Heart right ventricle (tissue), 16 donors: ENCODE results near the gene ADAM12. TPM values are rescaled to one million over a fixed set of nuclear protein-coding genes. Genes with fewer than 3 reads are reported as not detected.

Experiments
- ATAC-seq, 8 donors: fragments of 200-7000 bp; cut with Tn5 transposase; one replicate each; pipeline ENCODE4 v1.9.1; 2020; ENCODE audit warnings: mild to moderate bottlenecking in 8 of 8, moderate library complexity in 8 of 8, moderate number of reproducible peaks in 1 of 8
- DNase-seq, 2 donors: peaks; one replicate each; pipeline ENCODE4 v3.0.0-alpha.2; 2020
- H3K27ac ChIP-seq, 10 donors: fragments of 200-600 bp; sonication (generic) in 2 of 10; one replicate each; pipeline versions ENCODE4 v1.5.0 to v1.8.0; 2020 to 2022; ENCODE audit warnings: mild to moderate bottlenecking in 3 of 10
- H3K27me3 ChIP-seq, 7 donors: fragments of 200-600 bp; one replicate each; pipeline ENCODE4 v1.8.0; 2021 to 2022; ENCODE audit warnings: mild to moderate bottlenecking in 2 of 7
- H3K36me3 ChIP-seq, 9 donors: fragments of 200-600 bp; sonication (generic) in 1 of 9; one replicate each; pipeline versions ENCODE4 v1.5.0 to v1.8.0; 2020 to 2022; ENCODE audit warnings: mild to moderate bottlenecking in 2 of 9
- H3K4me1 ChIP-seq, 9 donors: fragments of 200-600 bp; sonication (generic) in 1 of 9; one replicate each; pipeline versions ENCODE4 v1.5.0 to v1.8.0; 2020 to 2022; ENCODE audit warnings: mild to moderate bottlenecking in 4 of 9
- H3K4me3 ChIP-seq, 10 donors: fragments of 200-600 bp; sonication (generic) in 2 of 10; one replicate each; pipeline versions ENCODE4 v1.5.0 to v1.8.0; 2020 to 2022; ENCODE audit warnings: mild to moderate bottlenecking in 7 of 10, moderate library complexity in 2 of 10
- H3K9me3 ChIP-seq, 11 donors: fragments of 200-600 bp in 10 of 11; sonication (generic) in 2 of 11; one replicate each; pipeline versions ENCODE4 v1.5.0 to v1.8.0; 2013 to 2022; ENCODE audit warnings: mild to moderate bottlenecking in 2 of 11, control low read depth in 1 of 11, moderate library complexity in 1 of 11
- WGBS, 2 donors: extraction: QIAGEN DNeasy Blood & Tissue Kit; methylation state at CpG; one replicate each; pipeline ENCODE4 v1.1.7; 2013; ENCODE audit warnings: inconsistent platforms in 1 of 2; 5-methylcytosine and 5-hydroxymethylcytosine counted together
- intact Hi-C, 10 donors: fragments of 100-400 bp; cut with DNase I; formaldehyde crosslinking; loops; one replicate each; pipeline versions ENCODE4 v1.11.1 to v1.14.2; 2022
- polyA plus RNA-seq, 2 donors: library from polyadenylated mRNA; stranded (reverse); fragments of 200-250 nt; gene quantifications; one replicate each; pipeline ENCODE4 v1.2.3, GENCODE V29; 2013
- total RNA-seq, 10 donors: library from RNA; stranded (reverse); fragmentation: NEBNext Ultra II Directional in 3 of 10; extraction: Animal tissue kit (Norgen Biotek cat#: 25700) in 3 of 10; gene quantifications; one replicate each; pipeline versions ENCODE4 v1.2.1 to v1.2.4, GENCODE V29; 2021 to 2023
- TF ChIP-seq, protein P1 (sequence below), 9 donors: fragments of 200-600 bp; sonication (generic) in 2 of 9; IDR thresholded peaks; one replicate each; pipeline versions ENCODE4 v1.5.0 to v1.8.0; 2021 to 2022; ENCODE audit warnings: antibody characterized with exemption in 9 of 9, mild to moderate bottlenecking in 5 of 9, moderate library complexity in 1 of 9
- donor health status: Arrhythmogenic right ventricular cardiomyopathy.
- donor health status: ischemic (EF 13 %, LVEDD 7.1; RV severe dilation, severe dysfunction).
- donor health status: healthy with polysubstance abuse.
- donor health status: DM: no; HTN: yes; CAD: no.
- donor health status: DM: no; HTN: no; CAD: no.
- donor health status: ischemic (EF 25% LVEDD 6.9; RV normal size, moderate dysfunction).
- donor health status: ischemic (EF 25% LVEDD 5.7; RV mildly dilated, moderate dysfunction).
- donor health status: healthy.
- donor health status: DM: yes; HTN: yes; CAD: no.
- donor health status: Ischemic cardiomyopathy.
- donor health status: ischemic (EF 35%, LVEDD 5.7; RV mildly dilated, moderate dysfunction).
- donor health status: nonischemic (EF 11% LVEDD 7.7; RV severe dilation, severe dysfunction).
- donor health status: DM: yes; HTN: yes; CAD: no.
- donor health status: PGD.
- donor health status: ischemic (EF 29% LVEDD 5.4; RV normal size, mild dysfunction).
- donor health status: nonischemic (EF 23%, LVEDD 6.1; RV moderate dilation, normal function).

ADAM12 gene
- total and polyA plus RNA-seq, 12 donors = 0.07 to 6.9 (median 0.47) TPM

DNA sequence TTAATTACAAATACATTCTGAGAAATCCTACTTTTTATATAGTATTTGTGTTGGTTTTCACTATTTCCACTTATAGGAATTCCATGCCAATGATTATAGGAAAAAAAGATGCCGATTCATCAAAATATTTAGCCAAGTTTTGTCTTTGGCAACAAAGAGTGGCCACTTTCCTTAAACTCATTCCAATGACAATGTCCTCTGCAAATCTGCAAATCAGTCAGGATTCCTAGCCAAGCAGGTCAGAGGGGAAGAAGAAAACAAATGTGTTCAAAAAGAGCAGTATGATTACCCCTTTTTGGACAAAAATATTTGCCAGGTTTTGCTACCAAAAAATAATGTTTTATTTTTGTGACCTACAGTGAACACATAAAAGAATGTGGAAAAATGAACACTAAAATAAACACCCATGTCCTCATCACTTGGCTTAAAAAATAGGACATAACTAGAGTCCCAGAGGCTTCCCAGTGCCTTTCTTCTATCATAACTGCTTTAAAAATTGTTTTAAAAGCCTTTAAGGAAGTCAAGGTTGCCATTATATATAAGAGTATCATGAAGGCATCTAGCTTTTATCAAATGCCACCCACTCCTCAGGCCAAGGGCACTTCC is 125.9 kb downstream of the ADAM12 start:
- Histone ChIP-seq H3K9me3 (peaks cover 0 to 11% (median 0%) of the 10 kb centered on the region in 11 donors), H3K36me3 (no peaks in the 10 kb centered on the region), H3K27ac (peak overlapping the region in 1 of 10 donors; percentile 6), H3K27me3 (peaks cover 0 to 4% (median 0%) of the 10 kb centered on the region in 7 donors), H3K4me1 (peaks cover 0 to 10% (median 0%) of the 10 kb centered on the region in 9 donors), H3K4me3 (no peak overlapping the region)
- TF ChIP-seq, protein P1, sequence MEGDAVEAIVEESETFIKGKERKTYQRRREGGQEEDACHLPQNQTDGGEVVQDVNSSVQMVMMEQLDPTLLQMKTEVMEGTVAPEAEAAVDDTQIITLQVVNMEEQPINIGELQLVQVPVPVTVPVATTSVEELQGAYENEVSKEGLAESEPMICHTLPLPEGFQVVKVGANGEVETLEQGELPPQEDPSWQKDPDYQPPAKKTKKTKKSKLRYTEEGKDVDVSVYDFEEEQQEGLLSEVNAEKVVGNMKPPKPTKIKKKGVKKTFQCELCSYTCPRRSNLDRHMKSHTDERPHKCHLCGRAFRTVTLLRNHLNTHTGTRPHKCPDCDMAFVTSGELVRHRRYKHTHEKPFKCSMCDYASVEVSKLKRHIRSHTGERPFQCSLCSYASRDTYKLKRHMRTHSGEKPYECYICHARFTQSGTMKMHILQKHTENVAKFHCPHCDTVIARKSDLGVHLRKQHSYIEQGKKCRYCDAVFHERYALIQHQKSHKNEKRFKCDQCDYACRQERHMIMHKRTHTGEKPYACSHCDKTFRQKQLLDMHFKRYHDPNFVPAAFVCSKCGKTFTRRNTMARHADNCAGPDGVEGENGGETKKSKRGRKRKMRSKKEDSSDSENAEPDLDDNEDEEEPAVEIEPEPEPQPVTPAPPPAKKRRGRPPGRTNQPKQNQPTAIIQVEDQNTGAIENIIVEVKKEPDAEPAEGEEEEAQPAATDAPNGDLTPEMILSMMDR (IDR thresholded peaks at IDR 0.05) = no peak
- intact Hi-C loops = no loop called here
- no peak for DNase-seq
- WGBS, 2 donors = 53 to 60% methylated on average over 1 of the region's 1 CpG
- peak in 2 of 8 donors; percentile 16 to 39 for ATAC-seq

DNA sequence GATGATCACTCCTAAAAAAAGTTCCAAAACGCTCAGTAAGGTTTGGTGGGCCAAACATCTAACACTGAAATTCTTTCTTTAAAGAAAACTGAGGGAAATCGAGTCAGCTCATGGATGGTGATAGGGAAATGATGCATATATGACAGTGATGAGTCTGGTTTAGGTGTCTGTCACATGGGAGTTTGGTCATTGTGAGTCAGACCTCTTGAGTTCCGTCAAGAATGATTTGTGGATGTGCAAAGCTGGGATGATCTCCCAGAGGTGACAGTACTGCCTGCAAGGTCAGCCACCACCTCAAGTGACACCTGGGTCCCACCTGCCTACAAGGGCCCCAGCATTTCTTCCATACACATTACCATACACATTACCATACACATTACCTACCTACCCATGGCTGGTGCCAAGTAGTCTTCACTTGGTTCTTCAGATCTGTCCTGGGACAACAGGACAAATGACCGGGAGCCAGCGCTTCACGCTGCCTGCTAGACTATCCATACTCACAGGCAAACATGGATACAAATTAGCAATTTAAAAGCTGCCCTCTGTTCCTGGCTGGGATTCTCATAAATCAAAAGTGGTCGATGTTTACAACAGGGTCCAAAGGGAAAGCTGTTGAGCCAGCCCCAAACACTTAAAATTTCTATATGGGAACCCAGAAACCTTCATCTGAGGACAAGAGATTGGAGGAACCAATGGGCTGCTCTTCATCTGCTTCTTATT is 128.4 kb downstream of the ADAM12 start:
- Histone ChIP-seq H3K27me3 (peaks cover 0 to 5% (median 0%) of the 10 kb centered on the region in 7 donors), H3K36me3 (no peaks in the 10 kb centered on the region), H3K9me3 (no peaks in the 10 kb centered on the region), H3K4me1 (peaks cover 0 to 10% (median 0%) of the 10 kb centered on the region in 9 donors), H3K27ac (no peak overlapping the region), H3K4me3 (no peak overlapping the region)
- 87 to 92% methylated on average over 7 of the region's 7 CpGs for WGBS, 2 donors
- TF ChIP-seq, protein P1 (IDR thresholded peaks at IDR 0.05) = no peak
- intact Hi-C loops = no loop called here
- ATAC-seq = no peak
- DNase-seq = no peak

DNA sequence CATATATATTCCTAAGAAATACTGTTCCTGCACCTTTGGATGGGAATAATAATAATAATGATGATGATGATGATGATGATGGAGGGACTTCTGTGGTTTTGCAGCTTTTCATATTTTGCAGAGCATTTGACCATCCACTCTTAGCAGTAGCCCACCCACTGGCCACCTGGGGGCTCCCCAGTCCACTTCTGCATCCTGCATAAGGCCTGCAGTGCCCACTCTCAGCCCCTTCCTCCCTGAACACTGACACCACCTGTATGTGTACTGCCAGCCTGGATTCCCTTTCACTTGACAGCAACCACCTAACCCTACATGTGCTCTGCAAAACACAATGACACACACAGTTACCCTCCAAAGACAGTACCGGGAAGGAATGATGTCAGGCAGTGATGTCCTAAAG is 131.4 kb downstream of the ADAM12 start:
- ATAC-seq (no peak), DNase-seq (no peak)
- no peaks in the 10 kb centered on the region for H3K9me3 ChIP-seq
- H3K27ac ChIP-seq = no peak overlapping the region
- H3K4me3 ChIP-seq = no peak overlapping the region
- H3K4me1 ChIP-seq = peaks cover 0 to 7% (median 0%) of the 10 kb centered on the region in 9 donors
- H3K36me3 ChIP-seq = no peaks in the 10 kb centered on the region
- TF ChIP-seq, protein P1 (IDR thresholded peaks at IDR 0.05) = no peak
- peaks cover 0 to 11% (median 0%) of the 10 kb centered on the region in 7 donors for H3K27me3 ChIP-seq
- intact Hi-C loops = no loop called here
- WGBS, 2 donors = 88 to 92% methylated on average over 1 of the region's 1 CpG

DNA sequence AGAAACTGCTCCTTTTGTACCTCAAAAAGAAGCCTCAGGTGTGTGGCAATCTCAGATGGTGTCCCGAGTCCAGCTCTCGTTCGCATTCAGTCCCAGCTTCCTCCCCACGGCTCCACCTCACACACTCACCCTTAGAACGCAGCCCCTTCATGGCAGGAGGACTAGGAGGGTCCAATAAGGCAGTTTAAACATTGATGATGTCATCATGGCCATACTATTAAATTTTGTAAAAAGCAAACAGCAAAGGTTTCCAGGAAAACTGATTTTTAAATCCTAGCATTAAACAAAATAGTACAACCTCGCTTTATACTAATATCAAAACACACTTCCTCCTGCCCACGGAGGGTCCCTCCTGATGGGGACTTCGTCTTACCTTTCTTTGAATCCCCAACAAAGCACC is 133.0 kb downstream of the ADAM12 start:
- DNase-seq = no peak
- ATAC-seq = no peak
- H3K4me3 ChIP-seq = no peak overlapping the region
- peaks cover 0 to 11% (median 0%) of the 10 kb centered on the region in 7 donors for H3K27me3 ChIP-seq
- 88 to 89% methylated on average over 8 of the region's 8 CpGs for WGBS, 2 donors
- TF ChIP-seq, protein P1 (IDR thresholded peaks at IDR 0.05) = no peak
- H3K4me1 ChIP-seq = peaks cover 0 to 7% (median 0%) of the 10 kb centered on the region in 9 donors
- intact Hi-C loops = no loop called here
- H3K36me3 ChIP-seq = no peaks in the 10 kb centered on the region
- H3K27ac ChIP-seq = no peak overlapping the region
- H3K9me3 ChIP-seq = no peaks in the 10 kb centered on the region
